Activated CD8-positive, alpha-beta memory T cell treated with anti-CD3 and anti-CD28 coated beads, Interleukin-2, amount 50 U/mL, for 4 hours (primary cell): ENCODE measurements around the gene NR4A3.
A peak's percentile ranks its signal among the peaks of the same experiment; 100 is the strongest.

ENCODE experiments used
- DNase-seq: peaks from one replicate; pipeline ENCODE4 v3.0.0-alpha.2; 2020

NR4A3 gene

DNA sequence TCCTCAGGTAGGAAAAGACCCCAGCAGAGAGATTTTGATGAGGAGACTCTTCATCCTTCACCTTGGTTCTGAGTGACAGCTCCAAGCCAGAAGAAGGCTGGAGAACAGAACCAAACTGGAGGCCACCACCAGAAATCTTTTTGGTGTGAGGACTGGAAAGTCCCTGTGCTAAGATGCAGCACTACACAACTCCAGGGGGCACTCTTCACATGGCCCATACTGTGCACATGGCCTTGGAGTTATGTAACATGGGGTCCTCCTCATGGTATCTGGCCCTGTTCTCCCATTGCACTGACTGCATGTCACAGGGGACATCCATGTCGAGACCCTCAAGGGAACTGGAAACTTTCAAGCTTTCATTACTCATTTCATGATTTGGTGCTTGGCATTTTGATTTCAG lies 67.4 kb downstream of the NR4A3 start:
- no peak for DNase-seq

DNA sequence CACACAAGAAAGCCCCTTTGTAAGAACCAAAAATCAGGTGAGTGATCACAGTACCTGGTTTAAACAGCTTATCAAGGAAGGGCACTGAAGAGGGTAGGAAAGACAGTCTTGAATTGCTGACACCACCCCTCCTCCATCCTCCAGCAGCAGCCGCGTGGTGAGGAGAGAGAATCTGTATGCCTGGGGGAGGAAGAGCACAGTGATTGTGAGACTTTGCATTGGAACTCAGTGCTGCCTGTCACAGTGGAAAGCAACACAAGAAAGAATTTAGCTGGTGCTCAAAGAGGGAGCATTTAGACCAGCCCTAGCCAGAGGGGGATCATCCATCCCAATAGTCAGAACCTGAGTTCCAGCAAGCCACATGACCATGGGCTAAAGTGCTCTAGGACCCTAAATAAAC lies 73.1 kb downstream of the NR4A3 start:
- no peak for DNase-seq

DNA sequence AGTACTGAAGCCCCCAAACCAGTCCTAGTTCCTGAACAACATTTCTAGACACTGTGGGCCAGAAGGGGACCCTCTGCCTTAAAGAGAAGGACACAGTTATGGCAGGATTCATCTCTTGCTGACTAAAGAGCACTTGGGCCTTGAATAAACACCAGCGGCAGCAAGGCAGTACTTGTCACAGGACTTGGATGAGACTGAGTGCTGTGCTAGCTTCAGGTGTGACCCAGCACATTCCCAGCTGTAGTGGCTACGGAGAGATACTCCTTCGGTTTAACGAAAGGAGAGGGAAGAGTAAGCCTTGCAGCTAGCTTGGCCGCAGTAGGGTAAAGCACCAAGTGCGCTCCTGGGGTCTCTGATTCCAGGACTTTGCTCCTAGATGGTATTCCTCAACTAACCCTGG lies 73.8 kb downstream of the NR4A3 start:
- DNase-seq, result no peak

DNA sequence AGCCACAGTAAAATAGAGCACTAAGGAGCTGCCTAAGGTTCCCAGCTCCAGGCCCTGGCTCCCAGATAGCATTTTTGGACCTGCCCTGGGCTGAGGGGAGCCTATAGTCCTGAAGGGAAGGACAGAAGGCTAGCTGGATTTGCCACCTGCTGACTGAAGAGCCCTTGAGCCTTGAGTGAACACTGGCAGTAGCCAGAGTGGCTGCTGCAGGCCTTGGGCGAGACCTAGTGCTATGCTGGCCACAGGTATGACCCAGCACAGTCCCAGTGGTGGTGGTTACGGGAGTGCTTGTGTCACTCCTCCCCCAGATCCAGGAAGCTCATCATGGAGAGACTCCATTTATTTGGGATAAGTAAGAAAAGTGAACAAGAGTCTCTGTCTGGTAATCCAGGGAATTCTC lies 74.4 kb downstream of the NR4A3 start:
- no peak for DNase-seq

DNA sequence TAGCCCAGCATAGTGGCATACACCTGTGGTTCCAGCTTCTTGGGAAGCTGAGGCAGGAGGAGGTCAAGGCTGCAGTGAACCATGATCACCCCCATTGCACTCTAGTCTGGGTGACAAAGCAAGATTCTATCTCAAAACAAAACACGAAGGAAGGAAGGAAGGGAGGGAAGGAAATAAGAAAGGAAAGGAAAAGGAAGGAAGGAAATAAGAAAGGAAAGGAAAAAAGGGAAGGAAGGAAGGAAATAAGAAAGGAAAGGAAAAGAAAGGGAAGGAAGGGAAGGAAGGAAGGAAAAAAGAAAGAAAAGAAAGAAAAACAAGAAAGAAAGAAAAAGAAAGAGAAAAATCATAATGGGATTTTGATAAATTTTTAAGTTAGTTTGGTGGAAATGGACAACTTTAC lies 81.7 kb downstream of the NR4A3 start:
- DNase-seq, result no peak

DNA sequence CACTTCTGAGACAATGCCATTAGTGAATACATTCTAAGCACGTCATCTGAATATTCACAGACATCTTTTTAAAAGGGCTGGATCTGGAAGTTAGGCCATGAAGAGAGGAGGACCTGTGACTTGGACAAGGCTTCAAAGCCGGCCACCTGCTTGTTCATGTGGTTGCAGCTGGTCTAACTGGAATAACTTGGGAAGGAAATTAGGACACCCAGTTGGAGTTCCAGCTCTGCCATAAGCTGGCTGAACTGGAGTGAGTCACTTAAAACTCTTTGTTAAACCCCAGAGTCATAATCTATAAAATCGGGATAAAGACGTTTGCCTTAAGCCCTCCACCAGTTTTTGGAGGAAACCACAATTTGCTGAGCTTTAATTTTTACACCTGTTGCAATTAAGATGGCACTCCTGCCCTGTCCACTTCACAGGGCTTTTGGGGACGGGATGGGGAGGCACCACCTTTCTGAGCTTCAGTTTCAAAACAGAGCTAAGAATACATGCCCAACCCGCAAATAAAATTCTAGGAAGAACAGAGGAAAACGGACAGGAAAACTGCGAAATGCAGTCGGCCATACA lies 84.2 kb downstream of the NR4A3 start:
- no peak for DNase-seq

DNA sequence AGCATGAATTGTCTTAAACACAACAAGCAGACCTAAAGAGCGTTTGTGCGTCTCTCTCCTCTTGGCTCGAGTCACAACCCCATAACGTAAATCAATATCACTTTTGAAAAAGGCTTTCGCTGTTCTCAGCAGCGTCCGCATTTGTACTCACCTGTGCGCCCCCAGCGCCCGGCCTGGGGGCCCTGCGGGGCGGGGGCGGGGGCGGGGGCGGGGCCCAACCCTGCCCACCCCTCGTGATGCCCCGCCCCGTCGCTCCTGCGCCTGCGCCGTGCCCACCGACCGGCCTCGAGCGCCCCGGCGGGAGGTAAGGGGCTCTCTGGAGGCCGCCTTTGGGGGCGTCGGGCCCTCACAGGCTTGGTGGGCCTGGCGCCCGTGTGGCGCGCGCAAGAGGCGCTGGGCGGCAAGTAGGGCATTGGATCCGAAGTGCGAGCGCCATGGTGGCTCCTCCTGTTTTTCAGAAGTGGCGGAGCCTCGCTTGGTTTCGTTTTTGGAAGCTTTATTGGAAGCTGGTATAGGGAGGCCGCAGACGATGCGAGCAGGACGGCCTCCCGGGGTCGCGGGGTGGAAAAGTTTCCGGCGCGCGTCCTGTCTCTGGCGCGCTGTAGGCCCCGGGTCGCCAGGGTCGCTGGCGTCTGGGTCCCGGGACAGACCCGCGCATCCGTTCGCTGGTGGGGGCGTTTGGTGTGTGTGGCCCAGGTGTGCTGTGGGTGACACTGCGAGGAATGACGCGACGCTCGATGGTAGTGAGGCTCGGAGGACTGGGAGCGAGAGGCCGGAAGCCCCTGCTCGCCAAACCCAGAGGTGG lies 84.9 kb downstream of the NR4A3 start, which contains the start of gene STX17:
Gene STX17, plus strand, starts transcription at position 252 of the 805 bp plus-strand sequence. CDS start 8,586 bp downstream, outside the sequence.
- DNase-seq, result peak; percentile 82

DNA sequence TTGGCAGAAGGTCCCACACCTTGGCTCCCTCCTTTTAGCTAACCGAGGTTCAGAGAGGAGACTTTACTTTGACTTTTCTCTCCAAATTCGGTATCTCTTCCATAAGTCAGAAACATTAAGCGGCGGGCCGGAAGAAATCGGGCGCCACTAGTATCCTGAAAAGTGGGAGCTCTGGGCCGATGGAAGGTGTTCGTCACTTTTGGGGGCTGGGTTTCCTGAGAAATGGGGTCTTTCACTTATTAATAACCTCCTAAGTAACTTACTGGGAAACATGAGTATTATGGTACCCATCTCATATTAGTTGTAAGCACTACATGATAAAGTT lies 85.5 kb downstream of the NR4A3 start:
- DNase-seq, result no peak

DNA sequence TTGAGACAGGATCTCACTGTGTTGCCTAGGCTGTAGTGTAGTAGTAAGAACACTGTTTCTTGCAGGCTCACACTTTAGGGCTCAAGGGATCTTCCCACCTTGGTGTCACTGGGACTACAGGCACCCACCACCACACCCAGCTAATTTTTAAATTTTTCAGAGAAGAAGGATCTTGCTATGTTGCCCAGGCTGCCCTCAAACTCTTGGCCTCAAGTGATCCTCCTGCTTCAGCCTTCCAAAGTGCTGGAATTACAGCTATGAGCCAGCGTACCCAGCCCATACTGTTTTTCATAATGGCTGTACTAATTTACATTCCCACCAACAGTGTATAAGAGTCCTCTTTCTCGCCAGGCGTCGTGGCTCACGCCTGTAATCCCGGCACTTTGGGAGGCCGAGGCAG lies 89.9 kb downstream of the NR4A3 start:
- no peak for DNase-seq
